Fibroblast of pulmonary artery (primary cell): Measurements from ENCODE around the gene MAD2L1BP.

Experiments
- DNase-seq: peaks from one replicate; pipeline ENCODE4 v3.0.0-alpha.2; 2010; ENCODE audit warnings: low read depth
- H3K4me3 ChIP-seq: replicated peaks from 2 replicates; pipeline ENCODE4 v1.5.1; 2011; ENCODE audit warnings: low read depth, mild to moderate bottlenecking, control low read depth, low read length, moderate library complexity
- CTCF ChIP-seq: IDR thresholded peaks from 2 replicates; pipeline ENCODE4 v1.5.1; 2011; ENCODE audit warnings: mild to moderate bottlenecking, control low read depth, low read length, inconsistent platforms; ENCODE audit errors: missing control alignments

The MAD2L1BP gene

GRCh38 chr6:43667245-43668150, 31.9 kb downstream of the MAD2L1BP start:
- no peak overlapping the region for H3K4me3 ChIP-seq
- peak; percentile 94 for TF ChIP-seq CTCF
- peak; percentile 72 for DNase-seq

- peak; percentile 62 for TF ChIP-seq CTCF
- peak; percentile 67 for DNase-seq
These were observed 32.8 kb downstream of the MAD2L1BP start for GRCh38 chr6:43668151-43669028.

GRCh38 chr6:43669050-43669921, 33.6 kb downstream of the MAD2L1BP start:
- TF ChIP-seq CTCF = no peak
- DNase-seq = peak; percentile 65
- no peak overlapping the region for H3K4me3 ChIP-seq

More at GRCh38 chr6:43668151-43669028, 32.8 kb downstream of the MAD2L1BP start:
- no peak overlapping the region for H3K4me3 ChIP-seq

GRCh38 chr6:43669922-43670622, 34.4 kb downstream of the MAD2L1BP start:
- TF ChIP-seq CTCF = no peak
- DNase-seq = peak; percentile 35
- no peak overlapping the region for H3K4me3 ChIP-seq

- H3K4me3 ChIP-seq = no peak overlapping the region
- no peak for TF ChIP-seq CTCF
- DNase-seq = no peak
These were observed 35.0 kb downstream of the MAD2L1BP start for GRCh38 chr6:43670623-43670986.
